Non-pigmented ciliary epithelial cell (primary cell): Measurements from ENCODE around the gene CWC27.
"Not testable (repeated sequence)": the region's sequence is repeated elsewhere in the genome, so short reads cannot be mapped to it uniquely, and the experiment has no call there.

Source experiments
- DNase-seq: peaks from one replicate; pipeline ENCODE4 v3.0.0-alpha.2; 2010; ENCODE audit warnings: low read depth

Gene CWC27

GRCh38 chr5:64925123-64925522 lies 156.4 kb downstream of the CWC27 start:
- DNase-seq, result no peak

- no peak for DNase-seq
Measured at GRCh38 chr5:64929833-64930232, 161.1 kb downstream of the CWC27 start.

- DNase-seq, result no peak
Measured at GRCh38 chr5:64930672-64931318, 162.1 kb downstream of the CWC27 start.

- DNase-seq, result not testable (repeated sequence)
Measured at GRCh38 chr5:64939422-64939771, 170.7 kb downstream of the CWC27 start.

- no peak for DNase-seq
Measured at GRCh38 chr5:64939772-64940510, 171.2 kb downstream of the CWC27 start.

- no peak for DNase-seq
Measured at GRCh38 chr5:64942460-64942859, 173.7 kb downstream of the CWC27 start.

GRCh38 chr5:64944868-64945267 lies 176.1 kb downstream of the CWC27 start:
- no peak for DNase-seq

GRCh38 chr5:64947031-64947430 lies 178.3 kb downstream of the CWC27 start:
- peak; percentile 70 for DNase-seq

- no peak for DNase-seq
Measured at GRCh38 chr5:64947801-64948200, 179.1 kb downstream of the CWC27 start.

GRCh38 chr5:64949331-64949730 lies 180.6 kb downstream of the CWC27 start:
- no peak for DNase-seq

GRCh38 chr5:64952951-64953673 lies 184.4 kb downstream of the CWC27 start:
- DNase-seq, result no peak

GRCh38 chr5:64954518-64954917 lies 185.8 kb downstream of the CWC27 start:
- no peak for DNase-seq

GRCh38 chr5:64958757-64959391 lies 190.1 kb downstream of the CWC27 start:
- DNase-seq, result no peak

GRCh38 chr5:64963278-64963677 lies 194.5 kb downstream of the CWC27 start:
- DNase-seq, result no peak

- no peak for DNase-seq
Measured at GRCh38 chr5:64968591-64969110, 199.9 kb downstream of the CWC27 start.

- DNase-seq, result no peak
Measured at GRCh38 chr5:64969578-64969977, 200.8 kb downstream of the CWC27 start.

- no peak for DNase-seq
Measured at GRCh38 chr5:64971513-64971912, 202.8 kb downstream of the CWC27 start.

GRCh38 chr5:64971990-64972389 lies 203.3 kb downstream of the CWC27 start:
- DNase-seq, result no peak

- DNase-seq, result no peak
Measured at GRCh38 chr5:64972591-64972990, 203.9 kb downstream of the CWC27 start.

- DNase-seq, result no peak
Measured at GRCh38 chr5:64973215-64973614, 204.5 kb downstream of the CWC27 start.

- DNase-seq, result no peak
Measured at GRCh38 chr5:64977779-64978178, 209.0 kb downstream of the CWC27 start.

GRCh38 chr5:64978546-64978945 lies 209.8 kb downstream of the CWC27 start:
- no peak for DNase-seq
